MM.1S (cell line): Measurements from ENCODE around the gene FGF19.

Experiments used
- CTCF ChIP-seq: fragments of 300-600 bp; sonication (generic); IDR thresholded peaks from 2 replicates; pipeline ENCODE4 v1.5.1; 2016; ENCODE audit warnings: antibody characterized with exemption, low read length, mixed read lengths
- EZH2 ChIP-seq: fragments of 300-600 bp; sonication (generic); optimal IDR thresholded peaks from 2 replicates; pipeline ENCODE3; 2017; ENCODE audit warnings: low read depth, mild to moderate bottlenecking, antibody characterized with exemption, low read length, mixed read lengths
- EZH2phosphoT487 ChIP-seq: fragments of 300-600 bp; sonication (generic); IDR thresholded peaks from 2 replicates; pipeline ENCODE4 v1.6.1; 2018; ENCODE audit warnings: antibody characterized with exemption, low read length

- no peak for TF ChIP-seq CTCF
- TF ChIP-seq EZH2phosphoT487: no peak
- TF ChIP-seq EZH2: no peak
Measured at GRCh38 chr11:69716891-69717747, 13.3 kb upstream of the FGF19 start.
